Endothelial cell of umbilical vein (primary cell): ENCODE measurements around the gene GPATCH2. TPM values are rescaled to one million over a fixed set of nuclear protein-coding genes. Genes with fewer than 3 reads are reported as not detected.

Source experiments
- BruUV-seq: library from RNA; stranded (reverse); fragments of 400-500 nt; replicated peaks from 2 replicates; lab custom pipeline; 2021; lab: Mats Ljungman, UMichigan
- CTCF ChIA-PET: fragments of 300-600, 350-600 bp; sonication (Branson Sonifier 250); formaldehyde crosslinking; loops from one replicate; lab custom pipeline; 2021; ENCODE audit warnings: antibody characterized with exemption, inconsistent platforms; lab: Charles Lee
- POLR2A ChIA-PET: fragments of 300-600, 350-600 bp; sonication (Branson Sonifier 250); formaldehyde crosslinking; loops from one replicate; lab custom pipeline; 2021; ENCODE audit warnings: antibody characterized with exemption, inconsistent platforms; lab: Charles Lee
- DNase-seq: peaks from one replicate; pipeline ENCODE4 v3.0.0-alpha.2; 2011; ENCODE audit warnings: low read depth, low spot score
- FAIRE-seq: peaks from 2 replicates; lab custom pipeline; 2011; peaks lifted over from hg19 to GRCh38; lab: Jason Lieb, UNC
- H2AFZ ChIP-seq: 2 replicates; pipeline ENCODE4 v1.6.0; 2012; ENCODE audit warnings: low read depth, low read length, control low read depth, inconsistent platforms
- H3K27ac ChIP-seq: 2 replicates; pipeline ENCODE4 v1.5.1; 2011; ENCODE audit warnings: low read depth, mild to moderate bottlenecking, control low read depth, low read length, moderate library complexity; ENCODE audit not compliant: insufficient read depth
- H3K27me3 ChIP-seq, 2 experiments: 2 replicates each; pipeline versions ENCODE4 v1.6.0 to v1.6.1; 2011; ENCODE audit warnings: low read length in 2 of 2, mixed read lengths in 1 of 2; ENCODE audit not compliant: control insufficient read depth in 2 of 2, insufficient read depth in 2 of 2
- H3K36me3 ChIP-seq, 2 experiments: 2 replicates in 1 of 2; 3 replicates in 1 of 2; pipeline ENCODE4 v1.5.1; 2011; ENCODE audit warnings: low read length in 2 of 2, mild to moderate bottlenecking in 1 of 2, moderate library complexity in 1 of 2; ENCODE audit not compliant: control insufficient read depth in 2 of 2, insufficient read depth in 2 of 2; ENCODE audit errors: extremely low read depth in 1 of 2
- H3K4me1 ChIP-seq: 3 replicates; pipeline ENCODE4 v1.5.1; 2011; ENCODE audit warnings: mild to moderate bottlenecking, low read length; ENCODE audit not compliant: control insufficient read depth, insufficient read depth; ENCODE audit errors: extremely low read depth
- H3K4me2 ChIP-seq: 2 replicates; pipeline ENCODE4 v1.6.1; 2011; ENCODE audit warnings: low read length, control low read depth, mixed read lengths; ENCODE audit not compliant: insufficient read depth
- H3K4me3 ChIP-seq, 3 experiments: fragments of 200-600 bp in 1 of 3; sonication (generic), shearing (Covaris generic) in 1 of 3; replicated peaks in 1 of 3; 2 replicates each; pipeline ENCODE4 v1.5.1; 2011 to 2016; ENCODE audit warnings: control low read depth in 3 of 3, low read length in 3 of 3, mild to moderate bottlenecking in 2 of 3, inconsistent platforms in 1 of 3, low read depth in 1 of 3, moderate library complexity in 1 of 3; ENCODE audit not compliant: insufficient read depth in 1 of 3
- H3K79me2 ChIP-seq: 2 replicates; pipeline ENCODE4 v1.6.0; 2012; ENCODE audit warnings: low read length, inconsistent platforms; ENCODE audit not compliant: control insufficient read depth, insufficient read depth
- H3K9ac ChIP-seq: replicated peaks from 2 replicates; pipeline ENCODE3; 2011; ENCODE audit warnings: low read length, control low read depth; ENCODE audit not compliant: insufficient read depth; ENCODE audit errors: extremely low read depth
- H3K9me1 ChIP-seq: replicated peaks from 3 replicates; pipeline ENCODE4 v1.6.0; 2011; ENCODE audit warnings: mild to moderate bottlenecking, low read length; ENCODE audit not compliant: control insufficient read depth, insufficient read depth; ENCODE audit errors: extremely low read depth
- H3K9me3 ChIP-seq: replicated peaks from 2 replicates; pipeline ENCODE4 v1.5.1; 2012; ENCODE audit warnings: low read length, inconsistent platforms; ENCODE audit not compliant: control insufficient read depth, insufficient read depth
- H4K20me1 ChIP-seq: replicated peaks from 2 replicates; pipeline ENCODE3; 2011; ENCODE audit warnings: mild to moderate bottlenecking, low read length; ENCODE audit not compliant: control insufficient read depth, insufficient read depth; ENCODE audit errors: extremely low read depth
- CTCF ChIP-seq, 2 donors: IDR thresholded peaks; 1 replicate in 1 of 2; 2 replicates in 1 of 2; pipeline ENCODE4 v1.5.1; 2011; ENCODE audit warnings: low read length in 2 of 2, mild to moderate bottlenecking in 2 of 2, moderate library complexity in 2 of 2, control low read depth in 1 of 2, inconsistent platforms in 1 of 2, low read depth in 1 of 2; ENCODE audit not compliant: insufficient read depth in 1 of 2; ENCODE audit errors: extremely low read depth in 1 of 2
- EZH2 ChIP-seq: IDR thresholded peaks from 2 replicates; pipeline ENCODE4 v1.6.1; 2012; ENCODE audit warnings: borderline replicate concordance, low read depth, mild to moderate bottlenecking, moderate library complexity, low read length, inconsistent platforms; ENCODE audit not compliant: severe bottlenecking
- GATA2 ChIP-seq: IDR thresholded peaks from 2 replicates; pipeline ENCODE4 v1.7.0; 2011; ENCODE audit warnings: low read depth, mild to moderate bottlenecking, moderate library complexity, mixed read lengths, low read length; ENCODE audit not compliant: insufficient read length, insufficient read depth
- JUN ChIP-seq: IDR thresholded peaks from 2 replicates; pipeline ENCODE4 v1.6.1; 2011; ENCODE audit warnings: borderline replicate concordance, low read depth; ENCODE audit not compliant: insufficient read length, insufficient read depth
- MAX ChIP-seq: IDR thresholded peaks from 2 replicates; pipeline ENCODE4 v1.6.1; 2011; ENCODE audit not compliant: insufficient read depth, insufficient read length
- MYC ChIP-seq: IDR thresholded peaks from one replicate; pipeline ENCODE4 v1.6.1; 2011; ENCODE audit warnings: mild to moderate bottlenecking, low read depth, low read length
- POLR2A ChIP-seq: IDR thresholded peaks from 2 replicates; pipeline ENCODE4 v1.6.1; 2012; ENCODE audit warnings: low read depth, mild to moderate bottlenecking, control low read depth, low read length
- dilution Hi-C: fragments of 300-500 bp; cut with MboI; formaldehyde crosslinking; loops from one replicate; pipeline ENCODE4 v1.15.0; 2019; ENCODE audit warnings: low sequenced_read_pairs; ENCODE audit not compliant: extremely low pct_ligation_motif_present
- intact Hi-C: fragments of 100-400 bp; cut with micrococcal nuclease; formaldehyde crosslinking; loops from one replicate; pipeline ENCODE4 v1.10.0; 2022
- polyA plus RNA-seq, 4 experiments: library from polyadenylated mRNA; depleted of rRNA in 3 of 4; stranded (reverse) in 3 of 4; unstranded in 1 of 4; fragments of >200 nt; gene quantifications; 2 replicates each; pipeline versions ENCODE4 v1.2.1 to v1.2.3, GENCODE V29; 2011 to 2012; ENCODE audit warnings: missing spikeins in 1 of 4
- total RNA-seq: library from RNA; stranded (reverse); gene quantifications from 2 replicates; pipeline ENCODE4 v1.2.3, GENCODE V29; 2021

GPATCH2 gene
- total and polyA plus RNA-seq, 2 donors (not counting 3 experiments of a cell fraction or from before 2014, with no cell fraction given): 3.3 to 15.6 TPM

- no peak for FAIRE-seq
- intact Hi-C loops: no loop called here
- no TSS peak for BruUV-seq
- no peak overlapping the region for H3K4me2 ChIP-seq
- no peak overlapping the region for H3K4me3 ChIP-seq
- H3K27me3 ChIP-seq: no peaks in the 10 kb centered on the region
- no peak for DNase-seq
- H3K9me1 ChIP-seq: no peaks in the 10 kb centered on the region
- no peaks in the 10 kb centered on the region for H3K4me1 ChIP-seq
- ChIA-PET CTCF (no interaction called here), POLR2A (no interaction called here)
- no peak overlapping the region for H3K9ac ChIP-seq
- dilution Hi-C loops: no loop called here
- no peak for TF ChIP-seq GATA2
- TF ChIP-seq MYC: no peak
- TF ChIP-seq CTCF (IDR thresholded peaks at IDR 0.05; ENCODE audit: extremely low read depth in 1 of 2, insufficient read depth in 1 of 2, low read depth in 1 of 2, low read length in 2 of 2): no peak
- TF ChIP-seq POLR2A: no peak
- TF ChIP-seq MAX: no peak
- TF ChIP-seq JUN: no peak
- no peak for TF ChIP-seq EZH2
- no peaks in the 10 kb centered on the region for H3K36me3 ChIP-seq
- no peak overlapping the region for H3K27ac ChIP-seq
- no peak overlapping the region for H2AFZ ChIP-seq
- H3K9me3 ChIP-seq: no peaks in the 10 kb centered on the region
- no peaks in the 10 kb centered on the region for H4K20me1 ChIP-seq
- H3K79me2 ChIP-seq: no peaks in the 10 kb centered on the region
Observed at GRCh38 chr1:217647791-217648190, 16.9 kb upstream of the GPATCH2 start.
